GM12801 (cell line): Measurements from ENCODE around the gene TCFL5.

ENCODE experiments used
- CTCF ChIP-seq: IDR thresholded peaks from one replicate; pipeline ENCODE4 v1.5.1; 2011; ENCODE audit warnings: control low read depth; ENCODE audit not compliant: insufficient read length; ENCODE audit errors: extremely low read depth

The TCFL5 gene

GRCh38 chr20:62861726-62862336 is at the start of gene TCFL5:
TSS of gene TCFL5 (minus strand) at chr20:62861822. CDS start at chr20:62861670, 152 bp downstream.
- no peak for TF ChIP-seq CTCF

- no peak for TF ChIP-seq CTCF
These were observed 49.3 kb upstream of the TCFL5 start for GRCh38 chr20:62910777-62911497.

- no peak for TF ChIP-seq CTCF
These were observed 48.7 kb upstream of the TCFL5 start for GRCh38 chr20:62910217-62910766.

GRCh38 chr20:62908971-62909791 is 47.6 kb upstream of the TCFL5 start:
- TF ChIP-seq CTCF, result no peak

GRCh38 chr20:62907384-62908317 is 46.0 kb upstream of the TCFL5 start:
- no peak for TF ChIP-seq CTCF

GRCh38 chr20:62906647-62907375 is 45.2 kb upstream of the TCFL5 start:
- no peak for TF ChIP-seq CTCF
